Activated CD8-positive, alpha-beta memory T cell treated with anti-CD3 and anti-CD28 coated beads, Interleukin-2, amount 10 ng/mL, durations not matched to agents 7 days and 5 days (primary cell): Measurements from ENCODE around the gene MTG2. TPM values are rescaled to one million over a fixed set of nuclear protein-coding genes. Genes with fewer than 3 reads are reported as not detected.

ENCODE experiments used
- ATAC-seq: fragments of 150-1000 bp; cut with Tn5 transposase; one replicate; pipeline ENCODE4 v1.10.0; 2021; ENCODE audit warnings: moderate library complexity
- CTCF ChIA-PET: fragments of 350-600 bp; sonication (Branson Sonifier 250); formaldehyde crosslinking; loops from one replicate; lab custom pipeline; 2021; ENCODE audit warnings: antibody characterized with exemption; lab: Charles Lee
- DNase-seq: peaks from one replicate; pipeline ENCODE4 v3.0.0-alpha.2; 2020
- H3K27ac Mint-ChIP-seq: one replicate; pipeline ENCODE4 v1.8.0; 2021; ENCODE audit warnings: mild to moderate bottlenecking, mixed read lengths
- H3K27me3 Mint-ChIP-seq: one replicate; pipeline ENCODE4 v1.8.0; 2021; ENCODE audit warnings: mixed read lengths
- H3K36me3 Mint-ChIP-seq: one replicate; pipeline ENCODE4 v1.8.0; 2021; ENCODE audit warnings: mild to moderate bottlenecking, mixed read lengths
- H3K4me1 Mint-ChIP-seq: one replicate; pipeline ENCODE4 v1.8.0; 2021; ENCODE audit warnings: mixed read lengths
- H3K4me3 Mint-ChIP-seq: one replicate; pipeline ENCODE4 v1.8.0; 2021; ENCODE audit warnings: mild to moderate bottlenecking, moderate library complexity, mixed read lengths
- H3K9me3 Mint-ChIP-seq: one replicate; pipeline ENCODE4 v1.8.0; 2022; ENCODE audit warnings: low read depth, mixed read lengths
- total RNA-seq, 2 experiments: library from RNA; stranded (reverse); gene quantifications; one replicate each; pipeline ENCODE4 v1.2.3, GENCODE V29; 2021

MTG2 gene
- total RNA-seq, 2 experiments from 2014 or later, result 34.0 to 40.1 TPM

DNA sequence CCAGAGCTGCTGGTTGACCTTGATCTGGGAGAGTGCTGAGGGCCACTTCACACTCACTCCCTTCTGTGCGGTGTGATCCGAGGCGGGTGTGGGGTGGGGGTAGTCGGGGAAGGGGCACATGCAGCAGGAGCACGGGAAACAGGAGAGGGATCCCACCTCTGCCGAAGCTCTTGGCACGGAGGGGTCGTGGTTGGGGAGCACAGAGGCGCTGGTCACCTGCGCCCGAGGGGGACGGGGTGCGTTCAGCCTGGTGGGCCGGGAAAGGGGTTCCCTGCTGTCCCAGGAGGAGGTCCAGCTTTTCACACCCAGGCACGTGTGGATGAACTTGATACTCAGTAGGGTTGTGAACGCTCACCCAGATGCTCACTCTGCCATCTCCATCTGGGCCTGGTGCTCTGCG lies 22.0 kb upstream of the MTG2 start:
- Mint-ChIP-seq H3K4me3 (no peak overlapping the region), H3K4me1 (peaks cover 18% of the 10 kb centered on the region), H3K9me3 (no peaks in the 10 kb centered on the region), H3K27ac (no peak overlapping the region), H3K36me3 (peaks cover 17% of the 10 kb centered on the region), H3K27me3 (no peaks in the 10 kb centered on the region)
- ATAC-seq, result no peak
- no peak for DNase-seq
- CTCF ChIA-PET, result no interaction called here

DNA sequence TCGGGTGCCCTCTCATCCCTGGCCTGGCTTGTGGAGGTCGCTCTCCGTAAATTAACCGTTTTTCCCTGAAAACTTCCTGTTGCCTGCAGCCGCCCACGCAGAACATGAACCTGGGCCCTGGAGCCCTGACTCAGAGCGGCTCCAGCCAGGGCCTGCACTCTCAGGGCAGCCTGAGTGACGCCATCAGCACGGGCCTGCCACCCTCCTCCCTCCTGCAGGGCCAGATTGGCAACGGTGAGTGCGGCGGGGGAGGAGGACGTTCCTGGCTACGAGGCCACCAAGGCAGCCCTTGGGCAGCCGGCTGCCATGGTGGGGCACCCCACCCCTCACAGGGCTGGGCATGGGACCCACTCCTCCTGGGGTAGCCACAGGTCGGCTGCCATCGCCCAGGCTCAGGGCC lies 21.5 kb upstream of the MTG2 start:
- ATAC-seq, result no peak
- H3K9me3 Mint-ChIP-seq, result no peaks in the 10 kb centered on the region
- H3K27me3 Mint-ChIP-seq, result no peaks in the 10 kb centered on the region
- no peak overlapping the region for H3K4me3 Mint-ChIP-seq
- H3K27ac Mint-ChIP-seq, result no peak overlapping the region
- H3K36me3 Mint-ChIP-seq, result peaks cover 17% of the 10 kb centered on the region
- H3K4me1 Mint-ChIP-seq, result peaks cover 18% of the 10 kb centered on the region
- DNase-seq, result no peak
- CTCF ChIA-PET, result no interaction called here

DNA sequence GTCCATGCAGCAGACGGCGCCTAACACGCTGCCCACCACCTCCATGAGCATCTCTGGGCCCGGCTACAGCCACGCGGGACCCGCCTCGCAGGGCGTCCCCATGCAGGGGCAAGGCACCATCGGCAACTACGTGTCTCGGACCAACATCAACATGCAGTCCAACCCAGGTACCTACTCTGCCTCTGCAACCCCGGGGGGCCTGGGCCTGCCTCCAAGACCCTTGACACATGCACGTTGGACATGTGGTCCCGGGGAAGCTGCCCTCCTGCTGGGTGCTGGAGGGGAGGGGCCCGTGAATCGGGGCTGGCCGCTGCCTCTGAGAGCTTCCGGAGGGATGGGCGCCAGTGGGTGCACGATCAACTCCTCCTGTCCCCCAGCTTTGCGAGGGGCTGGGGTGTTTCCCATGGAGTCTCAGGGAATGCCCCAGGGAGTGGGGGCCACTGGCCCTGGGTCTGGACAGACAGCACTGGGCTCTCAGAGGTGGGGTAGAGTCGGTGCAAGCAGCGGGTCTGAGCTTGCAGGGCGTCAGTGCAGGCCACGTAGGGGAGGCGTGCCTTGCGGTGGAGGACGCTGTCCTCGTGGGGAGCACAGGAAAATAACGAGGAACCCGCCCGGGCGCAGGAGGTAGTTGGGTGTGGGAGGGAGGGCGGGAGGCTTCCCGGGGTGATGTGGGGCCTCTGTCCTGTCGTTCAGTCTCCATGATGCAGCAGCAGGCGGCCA lies 19.9 kb upstream of the MTG2 start:
- no peak overlapping the region for H3K27ac Mint-ChIP-seq
- CTCF ChIA-PET, result no interaction called here
- H3K36me3 Mint-ChIP-seq, result peaks cover 17% of the 10 kb centered on the region

DNA sequence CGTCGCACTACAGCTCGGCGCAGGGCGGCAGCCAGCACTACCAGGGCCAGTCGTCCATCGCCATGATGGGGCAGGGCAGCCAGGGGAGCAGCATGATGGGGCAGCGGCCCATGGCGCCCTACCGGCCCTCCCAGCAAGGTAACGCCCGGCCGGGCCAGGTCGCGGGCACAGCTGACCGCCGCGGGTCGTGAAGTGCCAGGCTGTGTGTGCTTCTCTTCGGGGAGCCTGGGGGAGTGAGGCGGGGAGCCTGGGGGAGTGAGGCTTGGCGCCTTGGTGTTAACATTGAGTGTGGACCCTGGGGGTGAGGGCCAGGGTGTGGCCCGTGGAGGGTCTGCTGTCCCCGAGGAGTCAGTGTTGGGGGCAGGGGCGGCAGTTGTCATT lies 19.4 kb upstream of the MTG2 start:
- no peak for DNase-seq
- Mint-ChIP-seq H3K4me1 (peaks cover 18% of the 10 kb centered on the region), H3K9me3 (no peaks in the 10 kb centered on the region), H3K36me3 (peaks cover 17% of the 10 kb centered on the region), H3K27ac (no peak overlapping the region), H3K27me3 (no peaks in the 10 kb centered on the region), H3K4me3 (no peak overlapping the region)
- CTCF ChIA-PET, result no interaction called here
- no peak for ATAC-seq

More for the DNA sequence above, 19.9 kb upstream of the MTG2 start:
- H3K4me1 Mint-ChIP-seq, result peaks cover 18% of the 10 kb centered on the region
- DNase-seq, result no peak
- H3K27me3 Mint-ChIP-seq, result no peaks in the 10 kb centered on the region
- H3K9me3 Mint-ChIP-seq, result no peaks in the 10 kb centered on the region
- ATAC-seq, result no peak
- H3K4me3 Mint-ChIP-seq, result no peak overlapping the region

DNA sequence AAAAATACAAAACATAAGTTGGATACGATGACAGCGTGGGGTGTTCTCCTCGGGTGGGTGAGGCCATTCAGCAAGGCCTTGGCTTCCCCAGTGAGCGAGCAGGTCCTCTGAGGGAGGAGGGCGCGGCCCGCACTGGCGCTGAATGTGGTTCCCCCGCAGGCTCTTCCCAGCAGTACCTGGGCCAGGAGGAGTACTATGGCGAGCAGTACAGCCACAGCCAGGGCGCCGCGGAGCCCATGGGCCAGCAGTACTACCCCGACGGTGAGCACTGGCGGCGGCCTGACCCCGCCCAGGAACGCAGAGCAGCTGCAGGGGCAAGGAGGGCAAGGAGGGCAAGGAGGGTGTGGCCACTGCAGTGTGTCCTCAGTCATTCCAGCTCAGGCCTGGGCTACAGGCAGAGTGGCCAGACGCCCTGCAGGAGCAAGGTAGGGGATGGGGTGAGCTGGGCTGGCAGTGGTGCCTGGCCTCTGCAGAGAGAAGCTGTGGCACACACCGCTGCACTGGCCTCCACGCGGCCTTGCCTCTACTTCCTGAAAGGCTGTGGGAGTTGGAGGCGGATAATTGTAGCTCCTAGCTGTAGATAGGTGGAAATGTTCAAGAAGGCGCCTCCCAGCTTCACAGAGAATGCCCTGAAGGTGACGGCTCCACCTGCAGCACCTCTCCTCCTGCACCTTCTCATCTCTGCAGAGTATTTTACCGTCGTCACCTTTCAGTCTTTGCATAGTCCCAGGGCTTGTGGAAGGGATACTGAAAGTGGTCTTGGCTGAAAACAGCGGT lies 18.7 kb upstream of the MTG2 start:
- peaks cover 14% of the 10 kb centered on the region for H3K36me3 Mint-ChIP-seq
- H3K27ac Mint-ChIP-seq, result no peak overlapping the region
- H3K4me3 Mint-ChIP-seq, result no peak overlapping the region
- H3K27me3 Mint-ChIP-seq, result no peaks in the 10 kb centered on the region
- peaks cover 15% of the 10 kb centered on the region for H3K4me1 Mint-ChIP-seq
- H3K9me3 Mint-ChIP-seq, result no peaks in the 10 kb centered on the region
- DNase-seq (no peak), ATAC-seq (no peak)
- CTCF ChIA-PET, result no interaction called here

DNA sequence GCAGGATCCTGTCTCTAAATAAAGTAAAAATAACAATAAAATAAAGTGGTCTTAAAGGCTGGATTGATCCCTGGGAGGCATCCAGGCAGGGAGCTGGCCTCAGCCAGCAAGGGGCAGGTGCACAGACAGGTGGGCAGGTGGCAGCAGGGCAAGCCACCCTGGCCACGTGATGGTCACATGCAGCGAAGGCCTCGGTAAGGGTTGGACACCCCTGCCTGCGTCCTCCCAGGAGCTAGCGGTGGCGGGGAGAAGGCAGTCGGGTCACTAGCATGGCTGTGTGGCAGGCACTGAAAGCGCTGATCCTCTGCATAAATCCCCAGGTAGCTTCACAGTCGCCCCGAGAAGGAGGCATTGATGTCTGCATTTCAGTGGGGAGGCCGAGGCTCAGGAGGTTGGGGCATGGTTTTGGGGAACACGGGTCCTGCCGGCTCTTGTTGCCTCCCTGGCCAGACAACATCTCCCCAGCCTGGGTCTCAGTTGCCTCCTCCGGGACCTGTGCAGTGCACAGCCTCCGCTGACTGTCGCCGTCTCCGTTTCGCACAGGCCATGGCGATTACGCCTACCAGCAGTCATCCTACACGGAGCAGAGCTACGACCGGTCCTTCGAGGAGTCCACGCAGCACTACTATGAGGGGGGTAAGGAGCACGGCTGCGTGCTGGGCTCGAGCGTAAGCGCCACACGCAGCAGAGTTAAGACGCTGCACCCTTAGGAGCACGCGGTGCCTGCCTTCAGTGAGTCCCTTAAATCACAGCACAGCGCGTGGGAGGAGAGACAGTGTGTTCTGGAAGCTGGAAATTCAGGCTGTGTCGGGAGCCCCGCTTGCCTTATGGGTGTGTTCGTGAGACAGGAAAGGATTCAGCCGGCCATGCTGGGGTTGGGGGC lies 17.7 kb upstream of the MTG2 start:
- Mint-ChIP-seq H3K27me3 (no peaks in the 10 kb centered on the region), H3K9me3 (no peaks in the 10 kb centered on the region), H3K4me1 (peaks cover 6% of the 10 kb centered on the region), H3K36me3 (peaks cover 9% of the 10 kb centered on the region), H3K27ac (no peak overlapping the region), H3K4me3 (no peak overlapping the region)
- ATAC-seq, result no peak
- no peak for DNase-seq
- CTCF ChIA-PET, result no interaction called here

DNA sequence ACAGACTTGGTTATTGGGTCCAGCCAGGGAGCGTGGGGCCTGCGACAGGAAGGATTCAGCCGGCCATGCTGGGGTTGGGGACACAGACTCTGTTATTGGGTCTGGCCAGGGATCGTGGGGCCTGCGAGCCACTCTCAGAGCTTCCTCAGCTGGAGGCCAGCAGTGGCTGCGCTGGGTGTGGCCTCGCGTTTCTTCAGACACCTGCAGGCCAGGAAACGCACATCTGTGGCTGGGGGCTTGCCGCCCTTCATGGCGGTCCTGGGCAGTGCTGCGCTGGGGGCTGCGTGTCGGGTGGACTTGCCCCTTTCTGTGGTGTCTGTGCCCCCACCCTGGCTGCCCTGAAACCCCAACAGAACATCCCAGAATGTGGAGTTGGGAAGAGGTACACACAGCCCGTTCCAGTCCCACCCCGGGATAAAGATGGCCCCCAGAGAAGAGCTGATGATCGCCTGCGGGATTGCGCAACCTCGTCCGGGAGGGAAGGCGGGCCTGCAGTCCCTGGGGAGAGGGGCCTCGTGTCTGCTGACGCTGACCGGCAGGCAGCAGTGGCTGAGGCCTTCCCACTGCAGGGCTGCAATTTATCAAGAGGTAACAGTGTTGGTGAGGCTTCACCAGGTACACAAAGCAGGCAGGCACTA lies 16.9 kb upstream of the MTG2 start:
- Mint-ChIP-seq H3K27me3 (no peaks in the 10 kb centered on the region), H3K9me3 (no peaks in the 10 kb centered on the region), H3K4me3 (no peak overlapping the region), H3K36me3 (peaks cover 5% of the 10 kb centered on the region), H3K27ac (no peak overlapping the region), H3K4me1 (no peaks in the 10 kb centered on the region)
- CTCF ChIA-PET, result no interaction called here
- DNase-seq (no peak), ATAC-seq (no peak)

DNA sequence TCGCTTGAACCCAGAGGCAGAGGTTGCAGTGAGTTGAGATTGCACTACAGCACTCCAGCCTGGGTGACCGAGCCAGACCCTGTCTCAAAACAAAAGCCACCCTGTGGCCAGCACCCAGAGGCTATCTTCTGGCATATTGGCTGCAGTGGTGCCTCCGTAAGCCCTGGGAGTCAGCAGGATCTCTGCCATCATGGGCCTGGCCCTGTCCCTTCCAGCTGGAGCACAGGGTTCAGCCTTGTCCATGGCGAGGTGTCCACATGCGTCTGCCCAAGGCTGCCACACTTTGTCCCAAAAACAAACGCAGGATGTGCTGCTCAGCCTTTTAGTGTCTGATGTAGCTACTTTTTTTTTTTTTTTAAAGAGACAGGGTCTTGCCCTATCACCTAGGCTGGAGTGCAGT lies 15.4 kb upstream of the MTG2 start:
- Mint-ChIP-seq H3K27me3 (no peaks in the 10 kb centered on the region), H3K4me3 (no peak overlapping the region), H3K4me1 (no peaks in the 10 kb centered on the region), H3K9me3 (no peaks in the 10 kb centered on the region), H3K27ac (no peak overlapping the region), H3K36me3 (no peaks in the 10 kb centered on the region)
- CTCF ChIA-PET, result interaction anchor here (0.7 kb wide), 1 partner anchor 153 kb away, joined by 3 read pairs; no protein-coding TSS in a partner anchor
- ATAC-seq (no peak), DNase-seq (no peak)

DNA sequence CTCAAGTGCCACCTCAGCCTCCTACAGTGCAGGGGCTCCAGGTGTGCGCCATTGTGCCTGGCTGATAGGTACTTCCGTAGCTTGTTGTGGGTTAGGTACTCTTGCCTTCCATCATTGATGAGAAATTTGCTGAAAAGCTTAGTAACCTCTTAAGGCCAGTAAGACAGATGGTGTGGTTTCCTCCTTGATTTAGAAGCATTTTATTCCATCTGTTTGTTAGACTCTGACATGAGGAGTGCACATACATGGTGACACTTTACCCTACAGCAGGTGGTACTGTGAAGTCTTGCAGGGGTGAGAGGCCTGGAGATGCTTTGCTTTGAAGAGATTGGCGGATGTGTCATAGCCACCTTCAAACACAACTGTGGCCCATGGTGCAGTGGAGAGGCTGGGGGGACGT lies 14.8 kb upstream of the MTG2 start:
- Mint-ChIP-seq H3K4me1 (no peaks in the 10 kb centered on the region), H3K27ac (no peak overlapping the region), H3K4me3 (no peak overlapping the region), H3K27me3 (no peaks in the 10 kb centered on the region), H3K36me3 (no peaks in the 10 kb centered on the region), H3K9me3 (no peaks in the 10 kb centered on the region)
- ATAC-seq, result no peak
- DNase-seq, result no peak
- CTCF ChIA-PET, result no interaction called here

DNA sequence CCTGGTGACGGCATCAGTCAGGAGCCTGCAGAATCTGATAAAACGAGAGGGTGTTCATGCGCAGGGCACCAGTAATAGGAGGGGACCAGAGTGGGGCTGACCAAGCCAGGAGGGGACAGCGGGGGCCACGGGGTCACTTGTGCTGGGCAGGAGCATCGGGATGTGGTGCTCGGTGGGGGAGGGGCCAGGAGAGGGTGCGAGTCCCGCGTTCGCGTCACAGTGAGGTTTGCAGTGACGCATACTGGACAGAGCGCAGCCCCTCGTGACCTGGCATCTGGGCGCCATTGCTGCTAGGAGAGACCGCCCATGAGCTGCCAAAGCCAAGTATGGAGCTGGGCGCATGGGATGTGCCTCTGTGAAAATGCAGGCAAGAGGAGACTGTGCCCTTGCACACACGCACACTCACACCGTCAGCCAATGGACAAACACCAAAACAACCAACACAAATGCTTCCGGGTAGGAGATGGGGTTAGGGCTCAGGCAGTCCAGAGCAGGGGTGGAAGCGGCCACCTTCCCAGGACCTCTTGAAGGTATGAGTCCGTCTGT lies 13.9 kb upstream of the MTG2 start:
- CTCF ChIA-PET, result no interaction called here
- Mint-ChIP-seq H3K4me1 (no peaks in the 10 kb centered on the region), H3K4me3 (no peak overlapping the region), H3K27ac (no peak overlapping the region), H3K36me3 (no peaks in the 10 kb centered on the region), H3K9me3 (no peaks in the 10 kb centered on the region), H3K27me3 (no peaks in the 10 kb centered on the region)
- ATAC-seq (no peak), DNase-seq (no peak)

DNA sequence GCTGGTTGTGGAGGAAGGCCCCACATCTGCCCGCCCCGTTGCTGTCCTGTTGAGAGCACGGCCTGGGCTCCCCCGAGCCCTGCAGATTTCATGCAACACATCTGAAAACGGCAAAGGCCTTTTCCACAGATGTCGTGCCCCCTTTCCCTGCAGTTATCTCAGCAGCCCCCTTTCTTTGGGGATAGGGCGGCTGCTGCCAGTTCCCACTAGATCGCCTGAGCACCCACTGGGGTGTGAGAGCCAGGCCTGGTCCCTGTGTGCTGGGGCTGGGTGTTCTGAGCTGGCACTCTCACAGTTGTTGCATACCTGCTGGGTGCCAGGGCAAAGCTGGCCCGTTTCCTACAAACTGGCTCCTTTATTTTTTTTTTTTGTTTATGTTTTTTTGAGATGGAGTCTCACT lies 12.3 kb upstream of the MTG2 start:
- no peak overlapping the region for H3K27ac Mint-ChIP-seq
- no peak overlapping the region for H3K4me3 Mint-ChIP-seq
- ATAC-seq, result no peak
- H3K36me3 Mint-ChIP-seq, result peaks cover 3% of the 10 kb centered on the region
- CTCF ChIA-PET, result interaction anchor here (2.0 kb wide), 1 partner anchor 29 kb away, joined by 4 read pairs; no protein-coding TSS in a partner anchor
- DNase-seq, result no peak
- no peaks in the 10 kb centered on the region for H3K9me3 Mint-ChIP-seq
- H3K27me3 Mint-ChIP-seq, result no peaks in the 10 kb centered on the region
- H3K4me1 Mint-ChIP-seq, result no peaks in the 10 kb centered on the region

DNA sequence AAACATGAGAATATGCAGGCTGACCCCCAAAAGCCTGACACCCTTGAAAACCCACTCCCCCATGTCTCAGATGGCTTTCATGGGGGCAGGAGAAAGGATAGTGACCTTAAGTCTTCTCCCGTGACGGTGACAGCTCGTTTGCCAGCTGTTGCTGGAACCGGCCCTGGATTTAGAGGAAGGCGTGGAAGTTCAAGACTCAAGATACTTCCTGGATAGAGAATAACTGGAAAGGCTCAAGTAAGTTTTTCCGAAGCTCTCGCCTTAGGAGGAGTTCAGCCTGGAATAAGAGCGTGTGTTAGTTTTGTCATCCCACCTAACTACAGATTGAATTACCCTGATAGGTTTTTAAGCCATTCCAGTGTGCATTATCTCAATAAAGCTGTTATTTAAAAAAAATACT lies 11.6 kb upstream of the MTG2 start:
- H3K9me3 Mint-ChIP-seq, result no peaks in the 10 kb centered on the region
- peaks cover 3% of the 10 kb centered on the region for H3K36me3 Mint-ChIP-seq
- ATAC-seq, result no peak
- H3K4me1 Mint-ChIP-seq, result no peaks in the 10 kb centered on the region
- H3K4me3 Mint-ChIP-seq, result no peak overlapping the region
- H3K27me3 Mint-ChIP-seq, result no peaks in the 10 kb centered on the region
- no peak for DNase-seq
- CTCF ChIA-PET, result interaction anchor here (2.0 kb wide), 1 partner anchor 30 kb away, joined by 4 read pairs; no protein-coding TSS in a partner anchor
- H3K27ac Mint-ChIP-seq, result no peak overlapping the region

DNA sequence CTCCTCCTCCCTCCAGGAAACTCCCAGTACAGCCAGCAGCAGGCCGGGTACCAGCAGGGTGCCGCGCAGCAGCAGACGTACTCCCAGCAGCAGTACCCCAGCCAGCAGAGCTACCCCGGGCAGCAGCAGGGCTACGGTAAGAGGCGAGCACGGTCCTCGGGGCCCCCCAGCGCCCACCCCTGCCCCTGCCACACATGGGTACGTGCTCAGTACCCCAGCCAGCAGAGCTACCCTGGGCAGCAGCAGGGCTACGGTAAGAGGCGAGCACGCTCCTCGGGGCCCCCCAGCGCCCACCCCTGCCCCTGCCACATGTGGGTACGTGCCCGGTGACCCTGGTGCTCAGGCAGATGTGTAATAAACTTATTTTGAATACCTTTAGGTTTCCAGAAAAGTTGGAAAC lies 10.2 kb upstream of the MTG2 start:
- Mint-ChIP-seq H3K27me3 (no peaks in the 10 kb centered on the region), H3K27ac (no peak overlapping the region), H3K4me1 (no peaks in the 10 kb centered on the region), H3K9me3 (no peaks in the 10 kb centered on the region), H3K36me3 (peaks cover 3% of the 10 kb centered on the region), H3K4me3 (no peak overlapping the region)
- ATAC-seq (no peak), DNase-seq (no peak)
- CTCF ChIA-PET, result no interaction called here
